Caco-2 (cell line): Measurements from ENCODE around the gene CACNA1C. TPM values are rescaled to one million over a fixed set of nuclear protein-coding genes. Genes with fewer than 3 reads are reported as not detected.

Experiments used
- BruUV-seq: library from RNA; stranded (reverse); fragments of 400-500 nt; replicated peaks from 2 replicates; lab custom pipeline; 2021; lab: Mats Ljungman, UMichigan
- CTCF ChIA-PET: fragments of 300-600 bp; sonication (Branson Sonifier 250); formaldehyde crosslinking; loops from one replicate; lab custom pipeline; 2022; ENCODE audit warnings: antibody characterized with exemption; lab: Charles Lee
- POLR2A ChIA-PET: fragments of 300-600 bp; sonication (Branson Sonifier 250); formaldehyde crosslinking; loops from one replicate; lab custom pipeline; 2022; ENCODE audit warnings: antibody characterized with exemption; lab: Charles Lee
- DNase-seq, 2 experiments: peaks; one replicate each; pipeline versions ENCODE4 v3.0.0 to v3.0.0-alpha.2; 2020 to 2022
- H3K27me3 ChIP-seq: replicated peaks from 2 replicates; pipeline ENCODE4 v1.6.0; 2011; ENCODE audit warnings: low read length; ENCODE audit not compliant: control insufficient read depth, insufficient read depth
- H3K36me3 ChIP-seq: 2 replicates; pipeline ENCODE4 v1.5.1; 2011; ENCODE audit warnings: low read length; ENCODE audit not compliant: control insufficient read depth, insufficient read depth
- H3K4me1 ChIP-seq: fragments of 250-450 bp; sonication (Bioruptor Pico); 2 replicates; pipeline ENCODE4 v1.5.1; 2020; ENCODE audit warnings: mild to moderate bottlenecking
- H3K4me3 ChIP-seq: 2 replicates; pipeline ENCODE4 v1.5.1; 2011; ENCODE audit warnings: low read depth, mild to moderate bottlenecking, control low read depth, low read length
- H3K9me3 ChIP-seq: fragments of 250-450 bp; sonication (Bioruptor Pico); 2 replicates; pipeline ENCODE4 v1.5.1; 2020; ENCODE audit warnings: mild to moderate bottlenecking, moderate library complexity
- H3K27ac Mint-ChIP-seq: one replicate; pipeline ENCODE4 v1.8.0; 2022; ENCODE audit warnings: mixed read lengths; ENCODE audit not compliant: unreplicated experiment
- H3K27me3 Mint-ChIP-seq: one replicate; pipeline ENCODE4 v1.8.0; 2022; ENCODE audit warnings: mixed read lengths; ENCODE audit not compliant: insufficient read depth, unreplicated experiment
- H3K36me3 Mint-ChIP-seq: one replicate; pipeline ENCODE4 v1.8.0; 2022; ENCODE audit warnings: mild to moderate bottlenecking, mixed read lengths; ENCODE audit not compliant: insufficient read depth, unreplicated experiment
- H3K4me1 Mint-ChIP-seq: one replicate; pipeline ENCODE4 v1.8.0; 2022; ENCODE audit warnings: low read depth, mixed read lengths; ENCODE audit not compliant: unreplicated experiment
- H3K4me3 Mint-ChIP-seq: one replicate; pipeline ENCODE4 v1.8.0; 2022; ENCODE audit warnings: mild to moderate bottlenecking, moderate library complexity, mixed read lengths; ENCODE audit not compliant: unreplicated experiment
- H3K9me3 Mint-ChIP-seq: one replicate; pipeline ENCODE4 v1.8.0; 2022; ENCODE audit warnings: mixed read lengths; ENCODE audit not compliant: unreplicated experiment
- CTCF ChIP-seq, 2 experiments: fragments of 200-600 bp in 1 of 2; IDR thresholded peaks; 1 replicate in 1 of 2; 2 replicates in 1 of 2; pipeline versions ENCODE4 v1.5.1 to v1.8.0; 2011 to 2022; ENCODE audit warnings: antibody characterized with exemption in 1 of 2, control low read depth in 1 of 2, inconsistent platforms in 1 of 2, low read depth in 1 of 2, low read length in 1 of 2, mild to moderate bottlenecking in 1 of 2, moderate library complexity in 1 of 2; ENCODE audit not compliant: insufficient read depth in 1 of 2, severe bottlenecking in 1 of 2, unreplicated experiment in 1 of 2
- intact Hi-C: fragments of 100-400 bp; cut with micrococcal nuclease; formaldehyde crosslinking; loops from one replicate; pipeline ENCODE4 v1.10.0; 2022; ENCODE audit not compliant: unreplicated experiment
- total RNA-seq: library from RNA; stranded (reverse); gene quantifications from 2 replicates; pipeline ENCODE4 v1.2.3, GENCODE V29; 2022

CACNA1C gene
- total RNA-seq, 1 experiment from 2014 or later, result not detected

GRCh38 chr12:2198542-2198941, 145.8 kb downstream of the CACNA1C start:
- H3K27ac Mint-ChIP-seq, result no peak overlapping the region
- no peak for TF ChIP-seq CTCF (IDR thresholded peaks at IDR 0.05; ENCODE audit: insufficient read depth in 1 of 2, low read depth in 1 of 2, low read length in 1 of 2, severe bottlenecking in 1 of 2, unreplicated experiment in 1 of 2)
- ChIA-PET CTCF (no interaction called here), POLR2A (no interaction called here)
- peaks cover 9% of the 10 kb centered on the region; the same call in 1 of the 2 replicates for H3K4me1 ChIP-seq
- no peaks in the 10 kb centered on the region for H3K36me3 ChIP-seq
- H3K27me3 Mint-ChIP-seq, result peaks cover 8% of the 10 kb centered on the region
- no TSS peak for BruUV-seq
- no peaks in the 10 kb centered on the region for H3K36me3 Mint-ChIP-seq
- no peak overlapping the region for H3K4me3 ChIP-seq
- intact Hi-C loops, result no loop called here
- peaks cover 8% of the 10 kb centered on the region for H3K4me1 Mint-ChIP-seq
- no peaks in the 10 kb centered on the region for H3K9me3 ChIP-seq
- H3K9me3 Mint-ChIP-seq, result no peaks in the 10 kb centered on the region
- no peaks in the 10 kb centered on the region for H3K27me3 ChIP-seq
- DNase-seq, result no peak
- H3K4me3 Mint-ChIP-seq, result no peak overlapping the region

- Mint-ChIP-seq H3K27me3 (peaks cover 28% of the 10 kb centered on the region), H3K4me3 (no peak overlapping the region), H3K36me3 (no peaks in the 10 kb centered on the region), H3K4me1 (no peaks in the 10 kb centered on the region), H3K27ac (no peak overlapping the region), H3K9me3 (no peaks in the 10 kb centered on the region)
- Histone ChIP-seq H3K4me1 (no peaks in the 10 kb centered on the region), H3K9me3 (no peaks in the 10 kb centered on the region), H3K36me3 (no peaks in the 10 kb centered on the region), H3K4me3 (no peak overlapping the region), H3K27me3 (no peaks in the 10 kb centered on the region)
- intact Hi-C loops, result no loop called here
- no peak for TF ChIP-seq CTCF (IDR thresholded peaks at IDR 0.05; ENCODE audit: insufficient read depth in 1 of 2, low read depth in 1 of 2, low read length in 1 of 2, severe bottlenecking in 1 of 2, unreplicated experiment in 1 of 2)
- CTCF ChIA-PET, result no interaction called here
- POLR2A ChIA-PET, result interaction anchor here (0.7 kb wide), 1 partner anchor 21 kb away, joined by 5 read pairs; no protein-coding TSS in a partner anchor
- BruUV-seq, result no TSS peak
- no peak for DNase-seq
Observed at GRCh38 chr12:2205996-2206395, 153.2 kb downstream of the CACNA1C start.

GRCh38 chr12:2208837-2209635, 156.2 kb downstream of the CACNA1C start:
- H3K27me3 Mint-ChIP-seq, result peaks cover 22% of the 10 kb centered on the region
- H3K4me3 ChIP-seq, result no peak overlapping the region
- no TSS peak for BruUV-seq
- H3K4me1 ChIP-seq, result no peaks in the 10 kb centered on the region
- H3K4me1 Mint-ChIP-seq, result no peaks in the 10 kb centered on the region
- POLR2A ChIA-PET, result no interaction called here
- no peak overlapping the region for H3K27ac Mint-ChIP-seq
- no peaks in the 10 kb centered on the region for H3K27me3 ChIP-seq
- intact Hi-C loops, result no loop called here
- no peaks in the 10 kb centered on the region for H3K9me3 ChIP-seq
- no peaks in the 10 kb centered on the region for H3K36me3 Mint-ChIP-seq
- TF ChIP-seq CTCF (IDR thresholded peaks at IDR 0.05; ENCODE audit: insufficient read depth in 1 of 2, low read depth in 1 of 2, low read length in 1 of 2, severe bottlenecking in 1 of 2, unreplicated experiment in 1 of 2), result no peak
- no peaks in the 10 kb centered on the region for H3K36me3 ChIP-seq
- CTCF ChIA-PET, result no interaction called here
- DNase-seq, result no peak
- no peaks in the 10 kb centered on the region for H3K9me3 Mint-ChIP-seq
- H3K4me3 Mint-ChIP-seq, result no peak overlapping the region
